SJSA1 (cell line): Measurements from ENCODE around the gene HTRA1. TPM values are rescaled to one million over a fixed set of nuclear protein-coding genes. Genes with fewer than 3 reads are reported as not detected.

ENCODE experiments used
- DNase-seq, 2 experiments: peaks; one replicate each; pipeline ENCODE4 v3.0.0-alpha.2; 2015 to 2020; ENCODE audit warnings: low spot score in 2 of 2, low read depth in 1 of 2
- H3K27ac ChIP-seq: fragments of 250-450 bp; sonication (Bioruptor Pico); 2 replicates; pipeline ENCODE4 v1.5.1; 2020; ENCODE audit warnings: mild to moderate bottlenecking, moderate library complexity
- H3K27me3 ChIP-seq: fragments of 250-450 bp; sonication (Bioruptor Pico); replicated peaks from 2 replicates; pipeline ENCODE4 v1.5.1; 2020; ENCODE audit warnings: mild to moderate bottlenecking, moderate library complexity
- H3K36me3 ChIP-seq: fragments of 250-450 bp; sonication (Bioruptor Pico); 2 replicates; pipeline ENCODE4 v1.5.1; 2020; ENCODE audit warnings: mild to moderate bottlenecking
- H3K4me1 ChIP-seq: fragments of 250-450 bp; sonication (Bioruptor Pico); replicated peaks from 2 replicates; pipeline ENCODE4 v1.6.1; 2021; ENCODE audit warnings: mild to moderate bottlenecking
- H3K4me3 ChIP-seq: fragments of 250-450 bp; sonication (Bioruptor Pico); 2 replicates; pipeline ENCODE4 v1.5.1; 2020; ENCODE audit warnings: mild to moderate bottlenecking
- H3K9me3 ChIP-seq: fragments of 250-450 bp; sonication (Bioruptor Pico); replicated peaks from 2 replicates; pipeline ENCODE4 v1.5.1; 2020; ENCODE audit warnings: mild to moderate bottlenecking
- total RNA-seq: library from RNA; depleted of rRNA; stranded (reverse); fragments of >200 nt; shearing (Covaris generic); gene quantifications from 2 replicates; pipeline ENCODE4 v1.2.3, GENCODE V29; 2014; rRNA removed

HTRA1 gene
- total RNA-seq, 1 experiment from 2014 or later = 8.4 TPM

- Histone ChIP-seq H3K4me3 (no peak overlapping the region), H3K27me3 (peaks cover 7% of the 10 kb centered on the region), H3K9me3 (no peaks in the 10 kb centered on the region), H3K36me3 (no peaks in the 10 kb centered on the region), H3K4me1 (no peaks in the 10 kb centered on the region), H3K27ac (no peak overlapping the region)
- no peak for DNase-seq
Measured at GRCh38 chr10:122558452-122558851, 97.1 kb downstream of the HTRA1 start.

GRCh38 chr10:122559228-122559627 lies 97.9 kb downstream of the HTRA1 start:
- H3K27ac ChIP-seq = no peak overlapping the region
- no peak overlapping the region for H3K4me3 ChIP-seq
- H3K36me3 ChIP-seq = no peaks in the 10 kb centered on the region
- H3K4me1 ChIP-seq = no peaks in the 10 kb centered on the region
- DNase-seq = no peak
- H3K9me3 ChIP-seq = no peaks in the 10 kb centered on the region
- H3K27me3 ChIP-seq = peaks cover 7% of the 10 kb centered on the region

GRCh38 chr10:122560279-122560804 lies 99.0 kb downstream of the HTRA1 start, which contains the start of gene DMBT1:
Gene DMBT1, plus strand, starts transcription at chr10:122560754. Its CDS starts 17 bp downstream, at chr10:122560771.
- no peaks in the 10 kb centered on the region for H3K36me3 ChIP-seq
- peaks cover 7% of the 10 kb centered on the region for H3K27me3 ChIP-seq
- DNase-seq = no peak
- H3K4me3 ChIP-seq = no peak within 1 kb of the TSS
- H3K9me3 ChIP-seq = no peaks in the 10 kb centered on the region
- H3K27ac ChIP-seq = no peak within 1 kb of the TSS
- no peaks in the 10 kb centered on the region for H3K4me1 ChIP-seq

- Histone ChIP-seq H3K27me3 (peaks cover 7% of the 10 kb centered on the region), H3K27ac (no peak overlapping the region), H3K9me3 (no peaks in the 10 kb centered on the region), H3K4me3 (no peak overlapping the region), H3K36me3 (no peaks in the 10 kb centered on the region), H3K4me1 (no peaks in the 10 kb centered on the region)
- DNase-seq = no peak
Measured at GRCh38 chr10:122561212-122561611, 99.9 kb downstream of the HTRA1 start.

- H3K9me3 ChIP-seq = no peaks in the 10 kb centered on the region
- H3K4me1 ChIP-seq = no peaks in the 10 kb centered on the region
- H3K4me3 ChIP-seq = no peak overlapping the region
- H3K36me3 ChIP-seq = no peaks in the 10 kb centered on the region
- no peak overlapping the region for H3K27ac ChIP-seq
- peaks cover 7% of the 10 kb centered on the region for H3K27me3 ChIP-seq
- no peak for DNase-seq
Measured at GRCh38 chr10:122561792-122562191, 100.4 kb downstream of the HTRA1 start.

Other genes starting within 250 kb of the HTRA1 start
- not detected in 2 replicates for gene BTBD16, start 190.3 kb upstream of the HTRA1 start, total RNA-seq
- gene PLEKHA1, start 86.8 kb upstream of the HTRA1 start, total RNA-seq = 15.8 and 23.5 TPM in 2 replicates
- gene ARMS2, start 6.9 kb upstream of the HTRA1 start, total RNA-seq = not detected in 2 replicates
- not detected in 2 replicates for gene DMBT1, start 99.2 kb downstream of the HTRA1 start, total RNA-seq
- not detected in 2 replicates for gene C10orf120, start 238.3 kb downstream of the HTRA1 start, total RNA-seq